Endothelial cell of umbilical vein (primary cell): ENCODE measurements around the gene MISP3. TPM values are rescaled to one million over a fixed set of nuclear protein-coding genes. Genes with fewer than 3 reads are reported as not detected.

Experiments
- BruUV-seq: library from RNA; stranded (reverse); fragments of 400-500 nt; replicated peaks from 2 replicates; lab custom pipeline; 2021; lab: Mats Ljungman, UMichigan
- CTCF ChIA-PET: fragments of 300-600, 350-600 bp; sonication (Branson Sonifier 250); formaldehyde crosslinking; loops from one replicate; lab custom pipeline; 2021; ENCODE audit warnings: antibody characterized with exemption, inconsistent platforms; lab: Charles Lee
- POLR2A ChIA-PET: fragments of 300-600, 350-600 bp; sonication (Branson Sonifier 250); formaldehyde crosslinking; loops from one replicate; lab custom pipeline; 2021; ENCODE audit warnings: antibody characterized with exemption, inconsistent platforms; lab: Charles Lee
- DNase-seq: peaks from one replicate; pipeline ENCODE4 v3.0.0-alpha.2; 2011; ENCODE audit warnings: low read depth, low spot score
- FAIRE-seq: peaks from 2 replicates; lab custom pipeline; 2011; peaks lifted over from hg19 to GRCh38; lab: Jason Lieb, UNC
- H2AFZ ChIP-seq: 2 replicates; pipeline ENCODE4 v1.6.0; 2012; ENCODE audit warnings: low read depth, low read length, control low read depth, inconsistent platforms
- H3K27ac ChIP-seq: 2 replicates; pipeline ENCODE4 v1.5.1; 2011; ENCODE audit warnings: low read depth, mild to moderate bottlenecking, control low read depth, low read length, moderate library complexity; ENCODE audit not compliant: insufficient read depth
- H3K27me3 ChIP-seq, 2 experiments: 2 replicates each; pipeline versions ENCODE4 v1.6.0 to v1.6.1; 2011; ENCODE audit warnings: low read length in 2 of 2, mixed read lengths in 1 of 2; ENCODE audit not compliant: control insufficient read depth in 2 of 2, insufficient read depth in 2 of 2
- H3K36me3 ChIP-seq, 2 experiments: 2 replicates in 1 of 2; 3 replicates in 1 of 2; pipeline ENCODE4 v1.5.1; 2011; ENCODE audit warnings: low read length in 2 of 2, mild to moderate bottlenecking in 1 of 2, moderate library complexity in 1 of 2; ENCODE audit not compliant: control insufficient read depth in 2 of 2, insufficient read depth in 2 of 2; ENCODE audit errors: extremely low read depth in 1 of 2
- H3K4me1 ChIP-seq: 3 replicates; pipeline ENCODE4 v1.5.1; 2011; ENCODE audit warnings: mild to moderate bottlenecking, low read length; ENCODE audit not compliant: control insufficient read depth, insufficient read depth; ENCODE audit errors: extremely low read depth
- H3K4me2 ChIP-seq: 2 replicates; pipeline ENCODE4 v1.6.1; 2011; ENCODE audit warnings: low read length, control low read depth, mixed read lengths; ENCODE audit not compliant: insufficient read depth
- H3K4me3 ChIP-seq, 3 experiments: fragments of 200-600 bp in 1 of 3; sonication (generic), shearing (Covaris generic) in 1 of 3; replicated peaks in 1 of 3; 2 replicates each; pipeline ENCODE4 v1.5.1; 2011 to 2016; ENCODE audit warnings: control low read depth in 3 of 3, low read length in 3 of 3, mild to moderate bottlenecking in 2 of 3, inconsistent platforms in 1 of 3, low read depth in 1 of 3, moderate library complexity in 1 of 3; ENCODE audit not compliant: insufficient read depth in 1 of 3
- H3K79me2 ChIP-seq: 2 replicates; pipeline ENCODE4 v1.6.0; 2012; ENCODE audit warnings: low read length, inconsistent platforms; ENCODE audit not compliant: control insufficient read depth, insufficient read depth
- H3K9ac ChIP-seq: replicated peaks from 2 replicates; pipeline ENCODE3; 2011; ENCODE audit warnings: low read length, control low read depth; ENCODE audit not compliant: insufficient read depth; ENCODE audit errors: extremely low read depth
- H3K9me1 ChIP-seq: replicated peaks from 3 replicates; pipeline ENCODE4 v1.6.0; 2011; ENCODE audit warnings: mild to moderate bottlenecking, low read length; ENCODE audit not compliant: control insufficient read depth, insufficient read depth; ENCODE audit errors: extremely low read depth
- H3K9me3 ChIP-seq: replicated peaks from 2 replicates; pipeline ENCODE4 v1.5.1; 2012; ENCODE audit warnings: low read length, inconsistent platforms; ENCODE audit not compliant: control insufficient read depth, insufficient read depth
- H4K20me1 ChIP-seq: replicated peaks from 2 replicates; pipeline ENCODE3; 2011; ENCODE audit warnings: mild to moderate bottlenecking, low read length; ENCODE audit not compliant: control insufficient read depth, insufficient read depth; ENCODE audit errors: extremely low read depth
- EZH2 ChIP-seq: IDR thresholded peaks from 2 replicates; pipeline ENCODE4 v1.6.1; 2012; ENCODE audit warnings: borderline replicate concordance, low read depth, mild to moderate bottlenecking, moderate library complexity, low read length, inconsistent platforms; ENCODE audit not compliant: severe bottlenecking
- FOS ChIP-seq: IDR thresholded peaks from 2 replicates; pipeline ENCODE4 v1.6.1; 2011; ENCODE audit warnings: mild to moderate bottlenecking, low read length, moderate library complexity, borderline replicate concordance; ENCODE audit not compliant: insufficient read depth
- GATA2 ChIP-seq: IDR thresholded peaks from 2 replicates; pipeline ENCODE4 v1.7.0; 2011; ENCODE audit warnings: low read depth, mild to moderate bottlenecking, moderate library complexity, mixed read lengths, low read length; ENCODE audit not compliant: insufficient read length, insufficient read depth
- JUN ChIP-seq: IDR thresholded peaks from 2 replicates; pipeline ENCODE4 v1.6.1; 2011; ENCODE audit warnings: borderline replicate concordance, low read depth; ENCODE audit not compliant: insufficient read length, insufficient read depth
- MYC ChIP-seq: IDR thresholded peaks from one replicate; pipeline ENCODE4 v1.6.1; 2011; ENCODE audit warnings: mild to moderate bottlenecking, low read depth, low read length
- POLR2A ChIP-seq: IDR thresholded peaks from 2 replicates; pipeline ENCODE4 v1.6.1; 2012; ENCODE audit warnings: low read depth, mild to moderate bottlenecking, control low read depth, low read length
- POLR2AphosphoS5 ChIP-seq: IDR thresholded peaks from 2 replicates; pipeline ENCODE4 v1.6.1; 2012; ENCODE audit warnings: low read depth, mild to moderate bottlenecking, control low read depth, low read length, moderate library complexity; ENCODE audit not compliant: insufficient read depth
- dilution Hi-C: fragments of 300-500 bp; cut with MboI; formaldehyde crosslinking; loops from one replicate; pipeline ENCODE4 v1.15.0; 2019; ENCODE audit warnings: low sequenced_read_pairs; ENCODE audit not compliant: extremely low pct_ligation_motif_present
- intact Hi-C: fragments of 100-400 bp; cut with micrococcal nuclease; formaldehyde crosslinking; loops from one replicate; pipeline ENCODE4 v1.10.0; 2022
- polyA plus RNA-seq, 4 experiments: library from polyadenylated mRNA; depleted of rRNA in 3 of 4; stranded (reverse) in 3 of 4; unstranded in 1 of 4; fragments of >200 nt; gene quantifications; 2 replicates each; pipeline versions ENCODE4 v1.2.1 to v1.2.3, GENCODE V29; 2011 to 2012; ENCODE audit warnings: missing spikeins in 1 of 4
- total RNA-seq: library from RNA; stranded (reverse); gene quantifications from 2 replicates; pipeline ENCODE4 v1.2.3, GENCODE V29; 2021
- TF ChIP-seq, protein P1 (sequence below), 2 donors: IDR thresholded peaks; 1 replicate in 1 of 2; 2 replicates in 1 of 2; pipeline ENCODE4 v1.5.1; 2011; ENCODE audit warnings: low read length in 2 of 2, mild to moderate bottlenecking in 2 of 2, moderate library complexity in 2 of 2, control low read depth in 1 of 2, inconsistent platforms in 1 of 2, low read depth in 1 of 2; ENCODE audit not compliant: insufficient read depth in 1 of 2; ENCODE audit errors: extremely low read depth in 1 of 2
- TF ChIP-seq, protein P2 (sequence below): IDR thresholded peaks from 2 replicates; pipeline ENCODE4 v1.6.1; 2011; ENCODE audit not compliant: insufficient read depth, insufficient read length

Gene MISP3
- total and polyA plus RNA-seq, 2 donors (not counting 3 experiments of a cell fraction or from before 2014, with no cell fraction given), result 0.26 to 0.31 TPM

DNA sequence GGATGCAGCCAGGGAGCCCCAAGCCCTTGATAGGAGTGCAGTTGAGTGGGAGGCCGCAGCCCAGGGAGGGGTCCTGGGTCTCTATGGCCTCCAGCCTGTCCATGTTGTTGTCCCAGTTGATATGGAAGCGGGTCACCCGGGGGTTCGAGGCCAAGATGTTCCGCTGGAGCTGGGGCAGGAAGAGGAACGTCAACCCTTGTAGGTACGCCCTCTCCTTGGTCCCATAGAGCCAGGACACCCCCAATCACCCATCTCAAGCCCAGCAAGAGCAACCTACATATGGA lies 47.9 kb downstream of the MISP3 start:
- Histone ChIP-seq H3K79me2 (peaks cover 16% of the 10 kb centered on the region), H3K9ac (no peak overlapping the region), H3K9me3 (no peaks in the 10 kb centered on the region), H2AFZ (no peak overlapping the region), H3K4me2 (no peak overlapping the region), H3K27ac (no peak overlapping the region), H4K20me1 (no peaks in the 10 kb centered on the region), H3K27me3 (no peaks in the 10 kb centered on the region), H3K9me1 (no peaks in the 10 kb centered on the region), H3K4me1 (peaks cover 16% of the 10 kb centered on the region), H3K36me3 (no peaks in the 10 kb centered on the region), H3K4me3 (no peak overlapping the region)
- intact Hi-C loops, result no loop called here
- BruUV-seq, result no TSS peak
- CTCF ChIA-PET, result no interaction called here
- POLR2A ChIA-PET, result no interaction called here
- DNase-seq, result no peak
- dilution Hi-C loops, result no loop called here
- FAIRE-seq, result no peak
- TF ChIP-seq POLR2A, result no peak

GRCh38 chr19:14122924-14123323 lies 50.3 kb downstream of the MISP3 start:
- no peak overlapping the region for H3K9ac ChIP-seq
- FAIRE-seq, result no peak
- no peaks in the 10 kb centered on the region for H4K20me1 ChIP-seq
- no peak overlapping the region for H3K27ac ChIP-seq
- intact Hi-C loops (no loop called here), dilution Hi-C loops (no loop called here)
- no peak overlapping the region for H2AFZ ChIP-seq
- no peaks in the 10 kb centered on the region for H3K27me3 ChIP-seq
- no peaks in the 10 kb centered on the region for H3K9me1 ChIP-seq
- no peak overlapping the region for H3K4me3 ChIP-seq
- BruUV-seq, result no TSS peak
- no peak for DNase-seq
- peaks cover 0 to 3% of the 10 kb centered on the region in 2 experiments for H3K36me3 ChIP-seq
- no peaks in the 10 kb centered on the region for H3K79me2 ChIP-seq
- H3K9me3 ChIP-seq, result no peaks in the 10 kb centered on the region
- H3K4me1 ChIP-seq, result peaks cover 11% of the 10 kb centered on the region
- ChIA-PET POLR2A (no interaction called here), CTCF (interaction anchor here (1.7 kb wide), 1 partner anchor 14 kb away, joined by 8 read pairs; the partner anchor contains the start of gene ASF1B)
- TF ChIP-seq FOS, result no peak
- no peak for TF ChIP-seq GATA2
- TF ChIP-seq, protein P1, sequence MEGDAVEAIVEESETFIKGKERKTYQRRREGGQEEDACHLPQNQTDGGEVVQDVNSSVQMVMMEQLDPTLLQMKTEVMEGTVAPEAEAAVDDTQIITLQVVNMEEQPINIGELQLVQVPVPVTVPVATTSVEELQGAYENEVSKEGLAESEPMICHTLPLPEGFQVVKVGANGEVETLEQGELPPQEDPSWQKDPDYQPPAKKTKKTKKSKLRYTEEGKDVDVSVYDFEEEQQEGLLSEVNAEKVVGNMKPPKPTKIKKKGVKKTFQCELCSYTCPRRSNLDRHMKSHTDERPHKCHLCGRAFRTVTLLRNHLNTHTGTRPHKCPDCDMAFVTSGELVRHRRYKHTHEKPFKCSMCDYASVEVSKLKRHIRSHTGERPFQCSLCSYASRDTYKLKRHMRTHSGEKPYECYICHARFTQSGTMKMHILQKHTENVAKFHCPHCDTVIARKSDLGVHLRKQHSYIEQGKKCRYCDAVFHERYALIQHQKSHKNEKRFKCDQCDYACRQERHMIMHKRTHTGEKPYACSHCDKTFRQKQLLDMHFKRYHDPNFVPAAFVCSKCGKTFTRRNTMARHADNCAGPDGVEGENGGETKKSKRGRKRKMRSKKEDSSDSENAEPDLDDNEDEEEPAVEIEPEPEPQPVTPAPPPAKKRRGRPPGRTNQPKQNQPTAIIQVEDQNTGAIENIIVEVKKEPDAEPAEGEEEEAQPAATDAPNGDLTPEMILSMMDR (IDR thresholded peaks at IDR 0.05; ENCODE audit: extremely low read depth in 1 of 2, insufficient read depth in 1 of 2, low read depth in 1 of 2, low read length in 2 of 2), result no peak
- TF ChIP-seq MYC, result no peak
- TF ChIP-seq POLR2A, result no peak
- TF ChIP-seq, protein P2, sequence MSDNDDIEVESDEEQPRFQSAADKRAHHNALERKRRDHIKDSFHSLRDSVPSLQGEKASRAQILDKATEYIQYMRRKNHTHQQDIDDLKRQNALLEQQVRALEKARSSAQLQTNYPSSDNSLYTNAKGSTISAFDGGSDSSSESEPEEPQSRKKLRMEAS, result no peak
- TF ChIP-seq JUN, result no peak
- TF ChIP-seq POLR2AphosphoS5, result no peak
- no peak for TF ChIP-seq EZH2
- H3K4me2 ChIP-seq, result no peak overlapping the region
